GM12878 (cell line): ENCODE results near the gene ZPBP2. TPM values are rescaled to one million over a fixed set of nuclear protein-coding genes. Genes with fewer than 3 reads are reported as not detected.
A peak's percentile ranks its signal among the peaks of the same experiment; 100 is the strongest.

Experiments
- ATAC-seq: fragments of 200-7000 bp; cut with Tn5 transposase; 3 replicates; pipeline ENCODE4 v1.9.1; 2020; ENCODE audit warnings: mild to moderate bottlenecking, moderate library complexity
- BruUV-seq: library from RNA; stranded (reverse); fragments of 400-500 nt; replicated peaks from 2 replicates; lab custom pipeline; 2021; lab: Mats Ljungman, UMichigan
- CTCF ChIA-PET: fragments of 300-600 bp; sonication (Branson Sonifier 250); formaldehyde crosslinking; extraction: SDS; loops from one replicate; lab custom pipeline; 2021; ENCODE audit warnings: inconsistent platforms; lab: Yijun Ruan, JAX
- POLR2A ChIA-PET: fragments of 350-600 bp; formaldehyde crosslinking; extraction: SDS; loops from one replicate; lab custom pipeline; 2021; ENCODE audit warnings: inconsistent platforms; lab: Charles Lee
- RAD21 ChIA-PET: fragments of 300-600 bp; sonication (Branson Sonifier 250); formaldehyde crosslinking; loops from one replicate; lab custom pipeline; 2023; ENCODE audit warnings: antibody characterized with exemption; ENCODE audit not compliant: unreplicated experiment; lab: Charles Lee
- SMC1A ChIA-PET: fragments of 300-600 bp; sonication (Branson Sonifier 250); formaldehyde crosslinking; loops from one replicate; lab custom pipeline; 2023; ENCODE audit not compliant: unreplicated experiment, uncharacterized antibody; lab: Charles Lee
- DNase-seq: peaks from one replicate; pipeline ENCODE4 v3.0.0-alpha.2; 2011; ENCODE audit warnings: low read depth, low spot score
- FAIRE-seq: peaks from 3 replicates; lab custom pipeline; 2011; peaks lifted over from hg19 to GRCh38; lab: Jason Lieb, UNC
- H2AFZ ChIP-seq: 2 replicates; pipeline ENCODE4 v1.6.0; 2011; ENCODE audit warnings: low read depth, low read length, control low read depth; ENCODE audit not compliant: control insufficient read depth
- H3K27ac ChIP-seq: 2 replicates; pipeline ENCODE4 v1.5.1; 2011; ENCODE audit warnings: control low read depth; ENCODE audit not compliant: control insufficient read depth, insufficient read depth
- H3K27me3 ChIP-seq, 2 experiments: replicated peaks in 1 of 2; 2 replicates each; pipeline versions ENCODE4 v1.6.0 to v1.6.1; 2011; ENCODE audit warnings: low read length in 1 of 2; ENCODE audit not compliant: control insufficient read depth in 2 of 2, insufficient read depth in 2 of 2
- H3K36me3 ChIP-seq, 2 experiments: 2 replicates each; pipeline ENCODE4 v1.5.1; 2011; ENCODE audit warnings: low read length in 1 of 2; ENCODE audit not compliant: control insufficient read depth in 2 of 2, insufficient read depth in 2 of 2
- H3K4me1 ChIP-seq: 2 replicates; pipeline ENCODE4 v1.6.1; 2011; ENCODE audit warnings: mild to moderate bottlenecking, low read length, moderate library complexity, mixed read lengths; ENCODE audit not compliant: control insufficient read depth, insufficient read depth
- H3K4me2 ChIP-seq: 2 replicates; pipeline ENCODE4 v1.6.0; 2011; ENCODE audit warnings: control low read depth; ENCODE audit not compliant: control insufficient read depth, insufficient read depth
- H3K4me3 ChIP-seq: fragments of 200-600 bp; sonication (generic); 2 replicates; pipeline ENCODE4 v1.5.1; 2016
- H3K79me2 ChIP-seq: 2 replicates; pipeline ENCODE4 v1.6.0; 2011; ENCODE audit warnings: low read length; ENCODE audit not compliant: control insufficient read depth, insufficient read depth
- H3K9ac ChIP-seq: 2 replicates; pipeline ENCODE4 v1.8.0; 2011; ENCODE audit warnings: low read length, control low read depth, mixed read lengths; ENCODE audit not compliant: control insufficient read depth, insufficient read depth
- H3K9me3 ChIP-seq: replicated peaks from 3 replicates; pipeline ENCODE4 v1.5.1; 2011; ENCODE audit warnings: mild to moderate bottlenecking, low read length; ENCODE audit not compliant: control insufficient read depth, insufficient read depth
- H4K20me1 ChIP-seq: 2 replicates; pipeline ENCODE4 v1.6.0; 2011; ENCODE audit not compliant: control insufficient read depth, insufficient read depth
- CHD1 ChIP-seq: IDR thresholded peaks from 2 replicates; pipeline ENCODE4 v1.6.1; 2012; ENCODE audit warnings: low read depth, low read length, improper control_type of control experiment
- PAX8 ChIP-seq: fragments of 450-650 bp; IDR thresholded peaks from 2 replicates; pipeline ENCODE4 v1.6.1; 2017; ENCODE audit warnings: mild to moderate bottlenecking, moderate library complexity
- POLR2AphosphoS5 ChIP-seq: IDR thresholded peaks from 2 replicates; pipeline ENCODE4 v1.6.1; 2011; ENCODE audit warnings: mild to moderate bottlenecking, low read length, inconsistent platforms
- ZSCAN29 ChIP-seq: fragments of 450-650 bp; IDR thresholded peaks from 2 replicates; pipeline ENCODE4 v1.6.1; 2017; ENCODE audit warnings: mild to moderate bottlenecking, moderate library complexity
- WGBS: methylation state at CpG from one replicate; pipeline ENCODE4 v1.1.6; 2016; ENCODE audit warnings: low lambda C conversion rate; ENCODE audit not compliant: insufficient replicate concordance, insufficient coverage; ENCODE audit errors: missing lambda C conversion rate; 5-methylcytosine and 5-hydroxymethylcytosine counted together
- in situ Hi-C: fragments of 300-500 bp; cut with MboI; formaldehyde crosslinking; loops from 9 replicates; pipeline ENCODE4 v1.14.3; 2018; ENCODE audit warnings: mixed read lengths
- intact Hi-C: fragments of 100-400 bp; cut with micrococcal nuclease; formaldehyde crosslinking; loops from one replicate; pipeline ENCODE4 v1.14.2; 2022; ENCODE audit not compliant: unreplicated experiment
- polyA plus RNA-seq, 11 experiments: library from polyadenylated mRNA; depleted of rRNA in 4 of 11; unstranded in 6 of 11; stranded (reverse) in 5 of 11; fragments of >200 nt; fragmentation: Nextera tagmentation in 4 of 11; fragmentation: Illumina TruSeq in 1 of 11; extraction: Ambion mirVana in 4 of 11; extraction: Trizol in 1 of 11; gene quantifications; 1 replicate in 1 of 11; 2 replicates in 10 of 11; pipeline versions ENCODE4 v1.2.1 to v1.2.3, GENCODE V29; 2011 to 2016; ENCODE audit warnings: inconsistent platforms in 2 of 11, missing spikeins in 2 of 11, low read depth in 1 of 11
- total RNA-seq, 4 experiments: library from RNA; depleted of rRNA in 3 of 4; stranded (reverse); fragments of >200 nt in 3 of 4; fragmentation: Illumina TruSeq in 1 of 4; extraction: Trizol in 1 of 4; gene quantifications; 2 replicates each; pipeline versions ENCODE4 v1.2.1 to v1.2.3, GENCODE V29; 2013 to 2021
- TF ChIP-seq, protein P1 (sequence below): fragments of 150-350 bp; IDR thresholded peaks from 2 replicates; pipeline ENCODE4 v1.6.1; 2016; ENCODE audit warnings: low read depth, low read length

Gene ZPBP2
- total and polyA plus RNA-seq, 10 of the 15 experiments (the other 5 are each of a cell fraction or from before 2014, with no cell fraction given): 0.33 to 1.0 (median 0.58) TPM

GRCh38 chr17:39838057-39838456 is 29.9 kb upstream of the ZPBP2 start:
- peaks cover 22 to 28% of the 10 kb centered on the region in 2 experiments; a peak in 3 of 4 replicates for H3K36me3 ChIP-seq
- ChIA-PET POLR2A (no interaction called here), RAD21 (no interaction called here), CTCF (no interaction called here), SMC1A (interaction anchor here (1.2 to 1.6 kb wide), 2 partner anchors 9 to 78 kb away, joined by 3 to 4 read pairs; no protein-coding TSS in a partner anchor)
- intact Hi-C loops (no loop called here), in situ Hi-C loops (no loop called here)
- H3K27me3 ChIP-seq: no peaks in the 10 kb centered on the region
- TF ChIP-seq ZSCAN29 (no peak), CHD1 (no peak), PAX8 (no peak)
- no peak overlapping the region for H2AFZ ChIP-seq
- ATAC-seq (no peak), DNase-seq (no peak), FAIRE-seq (no peak)
- 100% methylated on average over 1 of the region's 1 CpG for WGBS
- no TSS peak for BruUV-seq
- no peaks in the 10 kb centered on the region for H4K20me1 ChIP-seq
- H3K79me2 ChIP-seq: peaks cover 92% of the 10 kb centered on the region
- peaks cover 29% of the 10 kb centered on the region for H3K9me3 ChIP-seq
- H3K4me1 ChIP-seq: peaks cover 11% of the 10 kb centered on the region
- H3K4me2 ChIP-seq: no peak overlapping the region
- no peak overlapping the region for H3K27ac ChIP-seq
- H3K4me3 ChIP-seq: no peak overlapping the region
- no peak overlapping the region for H3K9ac ChIP-seq

DNA sequence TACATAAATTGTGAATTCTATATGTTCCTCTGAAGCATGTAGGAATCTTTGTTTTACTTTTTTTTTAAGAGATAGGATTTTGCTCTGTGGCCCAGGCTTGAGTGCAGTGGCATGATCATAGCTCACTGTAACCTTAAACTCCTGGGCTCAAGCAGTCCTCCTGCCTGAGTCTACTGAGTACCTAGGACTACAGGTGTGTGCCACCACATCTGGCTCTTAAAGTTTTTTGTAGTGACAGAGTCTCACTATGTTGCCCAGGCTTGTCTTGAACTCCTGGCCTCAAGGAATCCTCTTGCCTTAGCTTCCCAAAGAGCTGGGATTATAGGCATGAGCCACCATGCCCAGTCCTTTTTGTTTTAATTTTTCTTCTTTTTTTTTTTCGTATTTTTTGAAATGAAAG is 29.2 kb upstream of the ZPBP2 start:
- no peak overlapping the region for H3K9ac ChIP-seq
- in situ Hi-C loops (no loop called here), intact Hi-C loops (no loop called here)
- no peak for FAIRE-seq
- CTCF ChIA-PET: interaction anchor here (1.5 kb wide), 1 partner anchor 27 kb away, joined by 3 read pairs; no protein-coding TSS in a partner anchor
- TF ChIP-seq POLR2AphosphoS5: 0 out of 2 replicates have a peak, but pooled peaks have one; percentile 15
- TF ChIP-seq, protein P1, sequence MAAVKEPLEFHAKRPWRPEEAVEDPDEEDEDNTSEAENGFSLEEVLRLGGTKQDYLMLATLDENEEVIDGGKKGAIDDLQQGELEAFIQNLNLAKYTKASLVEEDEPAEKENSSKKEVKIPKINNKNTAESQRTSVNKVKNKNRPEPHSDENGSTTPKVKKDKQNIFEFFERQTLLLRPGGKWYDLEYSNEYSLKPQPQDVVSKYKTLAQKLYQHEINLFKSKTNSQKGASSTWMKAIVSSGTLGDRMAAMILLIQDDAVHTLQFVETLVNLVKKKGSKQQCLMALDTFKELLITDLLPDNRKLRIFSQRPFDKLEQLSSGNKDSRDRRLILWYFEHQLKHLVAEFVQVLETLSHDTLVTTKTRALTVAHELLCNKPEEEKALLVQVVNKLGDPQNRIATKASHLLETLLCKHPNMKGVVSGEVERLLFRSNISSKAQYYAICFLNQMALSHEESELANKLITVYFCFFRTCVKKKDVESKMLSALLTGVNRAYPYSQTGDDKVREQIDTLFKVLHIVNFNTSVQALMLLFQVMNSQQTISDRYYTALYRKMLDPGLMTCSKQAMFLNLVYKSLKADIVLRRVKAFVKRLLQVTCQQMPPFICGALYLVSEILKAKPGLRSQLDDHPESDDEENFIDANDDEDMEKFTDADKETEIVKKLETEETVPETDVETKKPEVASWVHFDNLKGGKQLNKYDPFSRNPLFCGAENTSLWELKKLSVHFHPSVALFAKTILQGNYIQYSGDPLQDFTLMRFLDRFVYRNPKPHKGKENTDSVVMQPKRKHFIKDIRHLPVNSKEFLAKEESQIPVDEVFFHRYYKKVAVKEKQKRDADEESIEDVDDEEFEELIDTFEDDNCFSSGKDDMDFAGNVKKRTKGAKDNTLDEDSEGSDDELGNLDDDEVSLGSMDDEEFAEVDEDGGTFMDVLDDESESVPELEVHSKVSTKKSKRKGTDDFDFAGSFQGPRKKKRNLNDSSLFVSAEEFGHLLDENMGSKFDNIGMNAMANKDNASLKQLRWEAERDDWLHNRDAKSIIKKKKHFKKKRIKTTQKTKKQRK: no peak
- no peaks in the 10 kb centered on the region for H3K27me3 ChIP-seq
- RAD21 ChIA-PET: no interaction called here
- H4K20me1 ChIP-seq: no peaks in the 10 kb centered on the region
- H3K79me2 ChIP-seq: peaks cover 92% of the 10 kb centered on the region
- H2AFZ ChIP-seq: no peak overlapping the region
- SMC1A ChIA-PET: interaction anchor here (1.2 to 1.6 kb wide), 3 partner anchors 8 to 79 kb away, joined by 3 to 5 read pairs (median 4); no protein-coding TSS in a partner anchor
- peaks cover 22 to 28% of the 10 kb centered on the region in 2 experiments; a peak in 3 of 4 replicates for H3K36me3 ChIP-seq
- WGBS: 78% methylated on average over 1 of the region's 1 CpG
- no peak overlapping the region for H3K27ac ChIP-seq
- no TSS peak for BruUV-seq
- H3K4me1 ChIP-seq: peaks cover 13% of the 10 kb centered on the region
- no peak for DNase-seq
- no peak for ATAC-seq
- H3K9me3 ChIP-seq: peaks cover 29% of the 10 kb centered on the region
- H3K4me2 ChIP-seq: no peak overlapping the region
- POLR2A ChIA-PET: interaction anchor here (0.9 kb wide), 1 partner anchor 13 kb away, joined by 7 read pairs; no protein-coding TSS in a partner anchor
- H3K4me3 ChIP-seq: no peak overlapping the region
